HG03045 (cell line): Measurements from ENCODE around the gene USP13.
A peak's percentile ranks its signal among the peaks of the same experiment; 100 is the strongest.
"Not testable (repeated sequence)": the region's sequence is repeated elsewhere in the genome, so short reads cannot be mapped to it uniquely, and the experiment has no call there.

Experiments used
- ATAC-seq: cut with Tn5 transposase; IDR thresholded peaks from one replicate; pipeline ENCODE4 v1.9.1; 2021; ENCODE audit warnings: mild to moderate bottlenecking, moderate library complexity; ENCODE audit not compliant: unreplicated experiment

Gene USP13

DNA sequence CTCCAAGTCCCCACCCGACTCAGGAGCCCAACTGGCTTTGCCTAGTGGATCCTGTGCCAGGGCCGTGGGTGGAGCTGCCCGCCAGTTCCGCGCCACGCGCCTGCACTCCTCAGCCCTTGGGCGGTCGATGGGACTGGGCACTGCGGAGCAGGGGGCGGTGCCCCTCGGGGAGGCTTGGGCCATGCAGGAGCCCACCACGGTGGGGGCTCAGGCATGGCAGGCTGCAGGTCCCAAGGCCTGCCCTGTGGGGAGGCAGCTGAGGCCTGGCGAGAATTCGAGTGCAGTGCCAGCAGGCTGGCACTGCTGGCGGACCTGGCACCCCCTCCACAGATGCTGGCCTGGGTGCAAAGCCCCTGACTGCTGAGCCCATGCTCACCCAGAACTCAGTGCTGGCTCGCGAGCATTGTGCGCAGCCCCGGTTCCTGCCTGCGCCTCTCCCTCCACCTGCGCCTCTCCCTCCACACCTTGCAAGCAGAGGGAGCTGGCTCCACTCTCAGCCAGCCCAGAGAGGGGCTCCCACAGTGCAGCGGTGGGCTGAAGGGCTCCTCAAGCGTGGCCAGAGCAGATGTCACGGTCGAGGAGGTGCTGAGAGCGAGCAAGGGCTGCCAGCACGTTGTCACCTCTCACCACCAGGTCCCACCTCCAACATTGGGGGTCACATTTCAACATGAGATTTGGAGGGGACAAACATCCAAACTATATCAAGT is 122.7 kb downstream of the USP13 start:
- ATAC-seq: no peak

GRCh38 chr3:179782841-179783240 is 130.0 kb downstream of the USP13 start:
- not testable (repeated sequence) for ATAC-seq

- no peak for ATAC-seq
These were observed 136.2 kb downstream of the USP13 start for GRCh38 chr3:179788996-179789395.

DNA sequence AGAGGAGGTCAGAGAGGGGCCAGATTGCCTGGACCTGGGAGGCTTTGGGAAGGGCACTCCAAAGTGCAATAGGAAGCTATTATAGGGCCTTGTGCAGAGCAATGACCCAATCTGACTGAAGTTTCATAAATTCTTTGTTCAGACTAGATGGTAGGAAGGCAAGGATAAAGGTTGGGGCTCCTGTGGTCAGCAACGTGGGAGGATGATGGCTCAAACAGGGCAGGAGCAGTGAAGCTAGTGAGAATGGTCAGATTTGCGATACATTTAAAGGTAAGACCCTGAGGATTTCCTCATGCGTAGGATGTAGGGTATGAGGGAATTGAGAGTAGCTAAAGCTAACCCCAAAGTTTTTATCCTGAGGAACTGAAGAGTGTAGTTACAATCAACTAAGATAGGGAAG is 139.0 kb downstream of the USP13 start:
- ATAC-seq: no peak

DNA sequence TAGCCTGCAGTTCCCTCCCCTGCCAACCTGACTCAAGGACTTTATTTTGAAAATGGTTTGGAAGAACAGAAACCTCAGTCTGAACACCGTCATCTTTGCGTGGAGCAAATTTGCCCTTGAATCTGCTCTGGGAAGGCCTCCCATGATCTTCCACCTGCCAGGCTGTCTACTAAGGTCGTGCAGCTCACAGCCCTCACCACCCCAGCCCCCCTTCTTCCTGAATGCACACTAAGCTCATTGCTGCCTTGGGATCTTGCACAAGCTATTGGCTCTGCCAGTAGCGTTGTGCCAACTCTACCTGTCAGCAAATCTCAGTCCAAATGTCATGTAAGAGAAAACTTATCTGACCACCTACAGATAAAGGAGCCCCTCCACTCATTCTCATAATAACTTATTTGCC is 141.5 kb downstream of the USP13 start:
- ATAC-seq: no peak

DNA sequence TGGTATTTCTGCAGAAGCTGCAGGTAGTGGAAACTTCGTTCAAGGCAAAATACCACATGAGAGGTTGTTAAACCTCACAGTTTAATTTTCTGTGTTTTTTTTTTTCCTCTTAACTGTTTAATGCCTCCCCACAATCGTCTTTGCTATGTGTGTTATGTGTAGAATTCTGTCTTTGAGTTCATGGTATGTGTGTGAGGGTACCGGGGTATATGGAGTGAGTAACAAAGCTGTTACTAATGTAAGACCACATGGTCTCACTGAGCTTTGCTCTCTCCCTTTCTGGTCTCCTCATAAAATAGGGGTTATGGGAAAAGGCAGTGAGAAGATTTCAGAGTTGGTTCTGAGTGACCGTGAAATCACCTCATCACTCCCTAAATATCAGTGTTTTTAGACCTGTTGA is 143.6 kb downstream of the USP13 start:
- ATAC-seq: no peak

GRCh38 chr3:179797192-179797591 is 144.4 kb downstream of the USP13 start:
- no peak for ATAC-seq

- ATAC-seq: no peak
These were observed 148.4 kb downstream of the USP13 start for GRCh38 chr3:179801263-179801662.

DNA sequence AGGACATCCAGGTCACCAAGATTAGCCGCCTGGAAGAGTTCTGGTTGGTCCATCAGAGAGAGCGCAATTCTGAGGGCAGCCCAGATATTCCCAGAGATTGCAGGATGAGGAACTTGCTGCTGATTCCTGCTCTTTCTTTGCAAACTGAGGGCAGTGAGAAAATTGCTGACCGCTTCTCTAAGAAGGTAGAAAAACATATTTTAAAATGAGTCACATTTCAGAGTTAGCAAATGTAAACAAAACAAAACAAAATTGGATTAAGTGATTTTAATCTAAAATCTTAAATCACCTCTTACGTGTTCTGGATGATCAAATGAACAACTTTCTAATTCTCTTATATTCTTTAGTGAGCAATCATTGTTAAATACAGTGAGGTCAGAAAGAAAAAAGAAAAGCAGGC is 149.0 kb downstream of the USP13 start:
- ATAC-seq: no peak

DNA sequence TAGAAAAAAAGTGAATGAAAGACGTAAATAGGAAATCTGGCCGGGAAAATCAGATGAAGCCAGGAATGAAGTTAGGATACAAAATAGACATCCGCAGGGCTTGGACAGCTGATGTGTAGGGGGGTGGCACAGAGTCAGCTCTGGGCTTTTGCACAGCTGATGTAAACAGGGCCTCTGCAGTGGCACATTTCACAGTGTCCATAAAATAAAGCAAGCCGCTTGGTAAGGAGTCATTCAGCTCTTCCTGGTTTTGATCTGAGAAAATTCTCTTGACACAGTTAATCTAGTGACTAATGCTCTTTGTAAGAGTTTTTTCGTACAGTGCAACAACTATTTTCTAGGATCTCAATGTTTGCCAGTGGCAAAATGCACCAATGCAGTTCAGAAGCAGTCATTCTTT is 153.3 kb downstream of the USP13 start:
- no peak for ATAC-seq

GRCh38 chr3:179807588-179807987 is 154.7 kb downstream of the USP13 start:
- no peak for ATAC-seq

DNA sequence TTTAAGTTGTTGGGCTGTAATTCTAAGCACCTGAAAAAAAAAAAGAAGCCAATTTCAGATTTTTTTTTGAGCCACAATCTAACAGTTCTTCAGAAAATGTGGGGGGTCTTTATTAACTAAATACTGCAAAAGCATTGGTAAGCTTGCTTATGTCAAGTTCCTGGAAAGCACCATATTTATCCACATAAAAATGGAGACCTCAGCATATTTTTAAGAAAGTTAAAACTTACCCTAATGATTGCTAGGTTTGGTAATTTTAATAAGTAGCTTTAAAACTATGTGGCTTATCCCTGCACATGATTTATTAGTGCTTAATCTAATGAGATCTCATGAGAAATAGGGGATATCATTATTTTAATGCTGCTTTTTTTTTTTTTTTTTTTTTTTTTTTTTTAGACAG is 156.8 kb downstream of the USP13 start:
- no peak for ATAC-seq

DNA sequence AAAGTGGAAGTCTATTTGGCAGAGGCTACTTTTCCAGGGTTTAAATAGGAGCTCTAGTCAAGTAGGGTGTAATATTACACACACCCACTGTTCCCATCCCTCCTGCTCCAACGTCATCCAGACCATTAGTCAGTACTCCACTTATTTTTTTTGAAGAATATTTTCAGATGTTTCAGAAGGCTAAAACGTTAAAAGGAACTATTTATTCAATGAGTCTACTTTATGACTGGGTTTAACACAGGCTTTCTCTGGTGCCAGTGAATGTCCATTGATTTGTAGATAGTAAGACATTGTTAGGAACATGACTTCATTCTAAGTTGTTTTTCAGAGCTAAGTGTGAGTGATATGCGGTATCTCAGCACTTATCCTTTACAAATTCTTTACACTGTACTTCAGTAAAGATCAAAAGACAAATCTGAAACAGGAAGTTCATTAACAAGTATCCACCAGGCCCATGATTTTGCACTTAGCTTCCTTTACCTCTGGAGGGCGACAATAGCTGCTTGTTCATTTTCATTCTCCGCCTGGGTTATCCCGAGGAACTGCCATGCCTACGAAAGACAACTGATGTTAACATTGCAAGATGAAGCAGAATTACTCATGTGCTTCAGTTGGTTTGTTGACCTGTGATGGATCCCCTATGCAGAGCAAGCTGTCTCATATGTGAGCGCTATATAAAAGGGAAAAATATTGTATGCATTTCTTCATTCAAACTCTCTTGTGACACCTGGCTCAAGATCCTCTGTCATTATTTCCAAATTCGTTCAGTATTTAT is 158.7 kb downstream of the USP13 start:
- peak; percentile 91 for ATAC-seq

GRCh38 chr3:179812096-179812382 is 159.2 kb downstream of the USP13 start:
- ATAC-seq: no peak

GRCh38 chr3:179819379-179819778 is 166.5 kb downstream of the USP13 start:
- ATAC-seq: no peak

DNA sequence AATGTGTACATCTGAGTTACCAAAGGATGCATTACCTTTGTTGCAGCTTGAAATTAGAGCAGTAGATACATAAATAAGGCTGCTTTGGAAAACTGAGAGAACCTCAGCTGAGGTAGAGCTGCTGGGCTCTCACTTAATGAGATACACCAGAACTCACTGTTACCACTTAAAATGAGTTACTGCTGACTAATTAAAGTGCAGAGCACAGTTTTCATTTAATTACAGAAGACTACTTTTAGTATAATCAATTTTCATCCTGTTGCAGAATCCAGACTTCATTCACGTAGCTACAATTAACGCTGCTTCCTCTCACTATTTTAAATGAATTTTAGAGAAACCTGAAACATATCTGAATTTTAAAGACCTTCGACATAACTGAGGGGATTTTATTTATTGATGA is 169.5 kb downstream of the USP13 start:
- ATAC-seq: no peak

- ATAC-seq: no peak
These were observed 172.8 kb downstream of the USP13 start for GRCh38 chr3:179825527-179826246.

GRCh38 chr3:179826247-179826637 is 173.4 kb downstream of the USP13 start:
- ATAC-seq: no peak

DNA sequence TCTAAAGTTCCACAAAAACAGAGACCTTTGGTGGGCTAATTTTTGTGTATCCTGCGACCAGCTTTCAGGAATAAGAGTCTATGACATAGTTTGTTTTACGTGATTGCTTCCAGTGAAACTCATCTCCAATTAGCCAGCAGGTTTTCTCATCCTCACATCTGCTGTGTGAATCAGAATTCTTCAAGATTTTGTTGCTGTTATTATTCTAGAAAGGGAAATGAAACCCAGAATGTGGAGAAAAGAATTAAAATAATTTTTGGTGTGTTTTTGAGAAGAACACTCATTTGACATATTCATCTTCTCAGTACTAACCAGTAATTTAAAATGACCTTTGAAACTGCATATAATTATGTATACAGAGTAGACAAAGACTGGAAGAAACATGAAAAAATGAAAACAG is 175.9 kb downstream of the USP13 start:
- ATAC-seq: no peak

GRCh38 chr3:179829401-179829800 is 176.6 kb downstream of the USP13 start:
- ATAC-seq: no peak

- no peak for ATAC-seq
These were observed 179.6 kb downstream of the USP13 start for GRCh38 chr3:179832333-179832854.

- no peak for ATAC-seq
These were observed 180.5 kb downstream of the USP13 start for GRCh38 chr3:179833294-179833693.
